HG02852 (cell line): ENCODE measurements around the gene RNF144A.
"Not testable (repeated sequence)": the region's sequence is repeated elsewhere in the genome, so short reads cannot be mapped to it uniquely, and the experiment has no call there.

Experiments
- ATAC-seq: cut with Tn5 transposase; IDR thresholded peaks from one replicate; pipeline ENCODE4 v1.9.1; 2021; ENCODE audit warnings: mild to moderate bottlenecking, moderate library complexity; ENCODE audit not compliant: unreplicated experiment

The RNF144A gene

DNA sequence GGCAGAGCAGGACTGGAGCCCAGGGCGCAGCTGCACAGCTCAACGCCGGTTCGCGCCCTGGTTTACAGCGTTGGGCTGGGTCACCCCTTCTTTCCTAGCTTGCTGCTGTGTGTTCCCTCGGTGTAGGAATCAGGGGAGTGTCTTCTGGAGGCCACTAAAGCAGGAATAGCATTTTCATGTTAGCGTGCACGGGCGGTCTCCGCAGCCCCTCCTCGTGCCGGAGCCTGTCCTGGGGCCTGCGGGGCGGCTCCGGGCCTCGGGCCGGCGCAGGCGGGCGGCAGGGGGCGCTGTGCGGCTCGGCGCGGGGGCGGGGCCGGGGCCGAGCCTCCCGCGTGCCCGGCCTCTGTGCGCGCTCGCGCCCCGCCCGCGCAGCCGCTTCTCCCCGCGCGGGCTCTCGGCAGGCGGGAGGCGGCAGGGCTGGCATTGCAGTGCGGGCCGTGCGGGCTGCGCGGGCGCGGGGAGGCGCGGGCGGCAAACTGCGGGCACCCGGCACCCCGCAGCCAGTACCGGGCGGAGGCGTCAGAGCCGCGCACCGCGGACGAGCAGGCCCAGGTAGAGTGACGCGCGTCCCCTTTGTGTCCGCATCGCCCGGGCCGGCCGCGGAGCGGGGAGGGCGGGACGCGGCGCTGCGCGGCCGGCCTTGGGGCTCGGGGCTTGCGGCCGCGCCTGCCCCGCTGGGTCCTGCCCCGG lies at the start of gene RNF144A:
TSS of gene RNF144A (plus strand) at position 342 of the 690 bp plus-strand sequence. CDS start 79,515 bp downstream, outside the sequence.
- peak; percentile 85 for ATAC-seq

- peak; percentile 78 for ATAC-seq
Observed at GRCh38 chr2:6872394-6872793, 44.8 kb upstream of the RNF144A start.

- no peak for ATAC-seq
Observed at GRCh38 chr2:6874032-6874431, 43.2 kb upstream of the RNF144A start.

- no peak for ATAC-seq
Observed at GRCh38 chr2:6876309-6876708, 40.9 kb upstream of the RNF144A start.

- peak; percentile 91 for ATAC-seq
Observed at GRCh38 chr2:6877402-6878304, 39.6 kb upstream of the RNF144A start, which contains the start of gene RSAD2. TSS of gene RSAD2 (plus strand) at chr2:6877777. CDS start at chr2:6877801, 24 bp downstream.

- no peak for ATAC-seq
Observed at GRCh38 chr2:6878549-6878948, 38.7 kb upstream of the RNF144A start.

DNA sequence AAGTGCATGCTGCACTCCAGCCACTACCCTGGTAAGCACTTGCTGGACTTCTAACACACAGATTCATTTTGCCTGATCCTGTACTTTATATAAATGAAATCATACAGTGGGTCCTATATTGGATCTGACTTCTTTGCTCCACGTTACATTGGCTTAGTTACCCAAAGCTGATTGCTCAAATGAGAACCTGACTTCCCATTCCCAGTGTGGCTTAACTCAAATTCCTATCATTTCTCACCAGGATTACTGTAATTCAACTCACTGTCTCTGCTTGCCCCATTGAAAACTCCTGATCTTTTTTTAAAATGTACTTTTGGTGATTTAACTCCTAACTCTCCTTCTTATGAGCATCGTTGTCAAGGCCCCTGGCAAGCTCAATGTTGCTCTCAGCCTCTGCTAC lies 38.2 kb upstream of the RNF144A start:
- no peak for ATAC-seq

- ATAC-seq, result no peak
Observed at GRCh38 chr2:6880200-6880733, 36.9 kb upstream of the RNF144A start.

DNA sequence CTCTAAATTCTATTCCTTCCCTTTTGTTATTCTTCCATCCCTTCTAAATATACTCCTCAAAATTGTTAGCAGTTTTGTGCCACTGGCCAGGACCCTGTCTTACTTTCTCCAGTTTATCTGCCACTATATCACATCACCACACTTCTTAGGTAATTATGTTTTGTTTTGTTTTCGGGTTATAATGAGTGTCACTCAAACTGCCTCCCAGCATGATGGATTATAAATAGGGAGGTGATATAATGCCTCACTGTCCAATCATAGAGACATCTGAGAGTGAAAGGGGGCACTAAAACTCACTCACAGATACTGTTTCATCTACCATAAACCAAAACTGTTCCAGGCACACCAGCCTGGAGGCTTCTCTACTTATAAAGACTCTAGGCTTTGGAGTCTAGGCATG lies 36.2 kb upstream of the RNF144A start:
- ATAC-seq, result no peak

DNA sequence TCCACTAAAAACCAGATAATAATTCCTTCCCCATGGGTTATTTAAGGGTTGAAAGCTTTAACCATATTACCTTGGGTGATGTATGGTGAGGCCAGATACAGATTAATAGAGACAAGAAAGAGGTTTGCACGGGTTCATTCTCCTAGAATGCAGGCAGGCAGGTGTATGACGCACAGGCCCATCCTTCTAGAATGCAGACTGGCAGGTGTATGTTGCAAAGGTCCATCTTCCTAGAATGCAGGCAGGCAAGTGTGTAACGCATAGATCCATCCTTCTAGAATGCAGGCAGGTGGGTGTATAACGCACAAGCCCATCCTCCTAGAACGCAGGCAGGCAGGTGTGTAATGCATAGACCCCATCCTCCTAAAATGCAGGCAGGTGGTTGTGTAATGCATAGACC lies 35.7 kb upstream of the RNF144A start:
- ATAC-seq, result no peak

DNA sequence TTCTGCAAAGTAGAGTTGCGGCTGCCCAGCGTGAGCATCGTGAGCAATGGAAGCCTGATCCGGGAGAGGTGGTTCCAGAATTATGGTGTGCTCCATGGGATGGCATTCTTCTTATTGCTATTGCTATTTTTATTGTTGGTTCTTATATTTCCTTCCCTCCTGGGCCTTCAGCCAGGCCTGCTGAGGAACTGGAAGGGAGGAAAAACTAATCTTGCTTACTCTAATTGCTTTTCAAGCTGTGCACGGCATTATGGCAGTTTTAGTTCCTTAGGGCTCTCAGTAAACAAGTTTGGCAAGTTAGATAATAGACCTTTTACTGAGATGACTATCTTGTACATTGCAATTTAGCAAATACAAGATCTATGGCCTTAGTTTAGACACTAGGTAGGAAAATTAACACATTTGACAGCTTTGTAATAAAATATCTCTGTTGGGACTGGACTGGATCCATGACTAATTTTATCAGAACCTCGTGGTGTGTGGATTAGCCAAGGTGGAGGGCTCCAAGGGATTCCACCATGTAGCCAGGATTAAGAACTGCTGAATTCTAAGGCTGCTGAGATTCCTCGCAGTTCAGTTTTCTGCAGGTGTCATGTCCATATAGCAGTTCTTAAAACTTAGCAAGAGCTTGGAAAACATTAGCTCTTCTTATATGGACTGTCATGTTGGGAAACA lies 33.6 kb upstream of the RNF144A start:
- ATAC-seq, result no peak

DNA sequence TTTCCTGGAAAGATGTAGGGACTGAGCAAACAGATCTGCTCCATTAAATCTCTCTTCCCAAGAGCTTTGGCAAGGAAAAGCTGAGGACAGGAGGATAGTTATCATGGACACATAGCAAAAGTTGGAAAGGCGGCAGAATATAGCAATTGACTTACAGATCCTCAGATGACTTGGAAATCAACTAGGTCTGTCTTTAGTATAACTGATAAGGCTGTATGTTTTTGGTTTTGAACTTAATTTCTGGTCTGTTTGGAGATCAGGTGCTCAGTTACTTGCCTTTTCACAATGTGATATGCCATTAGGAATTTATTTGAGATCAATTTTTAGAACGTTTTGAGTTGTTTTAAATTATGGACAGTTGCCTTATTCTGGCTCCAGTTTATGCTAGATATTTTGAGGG lies 31.7 kb upstream of the RNF144A start:
- ATAC-seq, result no peak

GRCh38 chr2:6885968-6886367 lies 31.2 kb upstream of the RNF144A start:
- no peak for ATAC-seq

DNA sequence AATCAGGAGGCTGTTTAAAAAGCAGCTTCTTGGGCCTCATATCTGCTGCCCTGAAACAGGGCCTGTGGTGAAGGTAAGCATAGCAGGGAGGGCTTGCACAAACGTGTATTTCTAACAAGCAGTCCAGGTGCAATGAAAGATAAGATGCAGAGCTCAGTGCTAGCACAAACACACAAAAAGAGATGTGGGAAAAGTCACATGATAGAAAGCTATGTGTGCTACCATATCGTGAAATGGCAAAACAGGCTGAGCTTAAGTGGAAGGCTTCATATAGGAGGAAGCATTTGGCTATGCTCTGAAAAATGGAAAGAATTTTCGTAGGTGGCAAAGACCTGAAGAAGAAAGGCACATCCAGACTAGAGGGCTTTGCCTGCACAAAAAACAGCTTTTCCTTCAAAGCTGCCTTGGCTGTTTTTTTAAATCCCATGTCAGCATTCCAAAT lies 29.4 kb upstream of the RNF144A start:
- no peak for ATAC-seq

GRCh38 chr2:6888724-6889123 lies 28.5 kb upstream of the RNF144A start:
- ATAC-seq, result no peak

- ATAC-seq, result no peak
Observed at GRCh38 chr2:6893876-6894482, 23.2 kb upstream of the RNF144A start.

GRCh38 chr2:6896930-6897759 lies 20.1 kb upstream of the RNF144A start:
- peak; percentile 51 for ATAC-seq

DNA sequence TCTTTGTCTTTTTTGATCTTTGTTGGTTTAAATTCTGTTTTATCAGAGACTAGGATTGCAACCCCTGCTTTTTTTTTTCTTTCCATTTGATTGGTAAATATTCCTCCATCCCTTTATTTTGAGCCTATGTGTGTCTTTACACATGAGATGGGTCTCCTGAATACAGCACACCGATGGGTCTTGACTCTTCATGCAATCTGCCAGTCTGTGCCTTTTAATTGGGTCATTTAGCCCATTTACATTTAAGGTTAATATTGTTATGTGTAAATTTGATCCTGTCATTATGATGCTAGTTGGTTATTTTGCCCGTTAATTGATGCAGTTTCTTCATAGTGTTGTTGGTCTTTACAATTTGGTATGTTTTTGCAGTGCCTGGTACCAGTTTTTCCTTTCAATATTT lies 14.6 kb upstream of the RNF144A start:
- not testable (repeated sequence) for ATAC-seq

GRCh38 chr2:6905668-6906067 lies 11.5 kb upstream of the RNF144A start:
- ATAC-seq, result no peak
